Small intestine (tissue), 7 donors: ENCODE measurements around the gene EGFL6. TPM values are rescaled to one million over a fixed set of nuclear protein-coding genes. Genes with fewer than 3 reads are reported as not detected.
"Not testable (repeated sequence)": the region's sequence is repeated elsewhere in the genome, so short reads cannot be mapped to it uniquely, and the experiment has no call there.

ENCODE experiments used
- DNase-seq, 2 donors: peaks; one replicate each; pipeline versions ENCODE4 v3.0.0 to v3.0.0-alpha.2; 2013
- FAIRE-seq: peaks from 2 replicates; lab custom pipeline; 2012; peaks lifted over from hg19 to GRCh38; lab: Jason Lieb, UNC
- H3K27ac ChIP-seq, 3 donors: one replicate each; pipeline ENCODE4 v1.5.1; 2013; ENCODE audit warnings: low read length in 2 of 3, mild to moderate bottlenecking in 2 of 3, control low read depth in 1 of 3, inconsistent platforms in 1 of 3, low read depth in 1 of 3, moderate library complexity in 1 of 3
- H3K27me3 ChIP-seq, 3 donors: one replicate each; pipeline ENCODE4 v1.6.1; 2013; ENCODE audit warnings: low read length in 3 of 3, inconsistent platforms in 1 of 3; ENCODE audit not compliant: control insufficient read depth in 3 of 3, insufficient read depth in 3 of 3
- H3K36me3 ChIP-seq, 3 donors: one replicate each; pipeline ENCODE4 v1.6.1; 2013; ENCODE audit warnings: low read length in 3 of 3, inconsistent platforms in 1 of 3, low read depth in 1 of 3, mild to moderate bottlenecking in 1 of 3, moderate library complexity in 1 of 3; ENCODE audit not compliant: control insufficient read depth in 3 of 3, insufficient read depth in 2 of 3
- H3K4me1 ChIP-seq, 3 donors: one replicate each; pipeline ENCODE4 v1.6.1; 2013; ENCODE audit warnings: low read length in 2 of 3, inconsistent platforms in 1 of 3, low read depth in 1 of 3, mild to moderate bottlenecking in 1 of 3, moderate library complexity in 1 of 3; ENCODE audit not compliant: control insufficient read depth in 3 of 3, insufficient read depth in 2 of 3
- H3K4me3 ChIP-seq, 3 donors: one replicate each; pipeline ENCODE4 v1.5.1; 2013; ENCODE audit warnings: low read length in 3 of 3, control low read depth in 1 of 3, inconsistent platforms in 1 of 3, low read depth in 1 of 3, mild to moderate bottlenecking in 1 of 3, moderate library complexity in 1 of 3
- H3K9me3 ChIP-seq, 2 donors: one replicate each; pipeline ENCODE4 v1.6.1; 2013; ENCODE audit warnings: low read depth in 1 of 2, low read length in 1 of 2; ENCODE audit not compliant: control insufficient read depth in 2 of 2, insufficient read depth in 1 of 2
- WGBS, 3 donors: extraction: QIAGEN DNeasy Blood & Tissue Kit; methylation state at CpG; one replicate each; pipeline ENCODE4 v1.1.7; 2013; 5-methylcytosine and 5-hydroxymethylcytosine counted together
- polyA plus RNA-seq, 4 donors: library from polyadenylated mRNA; stranded (reverse) in 3 of 4; unstranded in 1 of 4; fragments of 200-250 nt in 3 of 4; fragments of 120-200 nt in 1 of 4; gene quantifications; one replicate each; pipeline versions ENCODE4 v1.2.1 to v1.2.3, GENCODE V29; 2013
- donor health status: healthy with polysubstance abuse.
- donor health status: control.
- donor health status: control.
- donor health status: Bipolar disorder and iron deficiency.
- donor health status: healthy.

EGFL6 gene
- polyA plus RNA-seq, 4 donors = 0.69 to 0.72 TPM; not detected in 2

DNA sequence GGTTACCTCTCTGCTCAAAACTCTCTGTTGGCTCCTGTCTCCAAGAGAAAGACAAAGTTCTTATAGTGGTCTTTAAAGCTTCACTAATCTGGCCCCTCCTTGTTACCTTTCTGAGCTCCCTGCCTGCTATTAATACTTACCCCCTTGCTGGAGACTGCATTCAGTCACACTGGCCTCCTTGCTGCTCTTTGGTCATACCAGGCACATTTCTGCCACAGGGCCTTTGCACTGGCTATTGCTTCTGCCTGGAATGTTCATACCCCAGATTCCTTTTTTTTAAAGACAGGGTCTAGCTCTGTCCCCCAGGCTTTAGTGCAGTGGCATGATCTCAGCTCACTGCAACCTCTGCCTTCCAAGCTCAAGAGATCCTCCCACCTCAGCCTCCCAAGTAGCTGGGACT is 103.6 kb downstream of the EGFL6 start:
- DNase-seq = no peak
- H3K9me3 ChIP-seq = no peaks in the 10 kb centered on the region
- no peak overlapping the region for H3K27ac ChIP-seq
- H3K4me1 ChIP-seq = no peaks in the 10 kb centered on the region
- H3K4me3 ChIP-seq = no peak overlapping the region
- no peaks in the 10 kb centered on the region for H3K27me3 ChIP-seq
- no peaks in the 10 kb centered on the region for H3K36me3 ChIP-seq
- FAIRE-seq = no peak

GRCh38 chrX:13676885-13677284 is 107.5 kb downstream of the EGFL6 start:
- no peaks in the 10 kb centered on the region for H3K9me3 ChIP-seq
- H3K27me3 ChIP-seq = no peaks in the 10 kb centered on the region
- H3K36me3 ChIP-seq = no peaks in the 10 kb centered on the region
- FAIRE-seq (no peak), DNase-seq (no peak)
- H3K27ac ChIP-seq = no peak overlapping the region
- H3K4me3 ChIP-seq = no peak overlapping the region
- no peaks in the 10 kb centered on the region for H3K4me1 ChIP-seq

GRCh38 chrX:13679700-13680099 is 110.3 kb downstream of the EGFL6 start:
- not testable (repeated sequence) for H3K27me3 ChIP-seq, H3K9me3 ChIP-seq, H3K4me3 ChIP-seq, H3K4me1 ChIP-seq, H3K36me3 ChIP-seq, H3K27ac ChIP-seq, FAIRE-seq, DNase-seq
- 94 to 96% (median 95%) methylated on average over 4 of the region's 4 CpGs for WGBS, 3 donors

DNA sequence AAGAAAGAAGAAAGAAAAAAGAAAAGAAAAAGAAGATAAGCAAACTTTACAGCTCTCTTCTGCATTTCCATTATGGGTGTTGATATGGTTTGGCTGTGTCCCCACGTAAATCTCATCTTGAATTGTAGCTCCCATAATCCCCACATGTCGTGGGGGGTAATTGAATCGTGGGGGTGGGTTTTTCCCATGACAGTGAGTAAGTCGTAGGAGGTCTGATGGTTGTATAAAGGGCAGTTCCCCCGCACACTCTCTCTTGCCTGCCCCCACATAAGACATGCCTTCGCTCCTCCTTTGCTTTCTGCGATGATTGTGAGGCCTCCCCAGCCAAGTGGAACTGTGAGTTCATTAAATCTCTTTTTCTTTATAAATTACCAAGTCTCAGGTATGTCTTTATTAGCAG is 112.2 kb downstream of the EGFL6 start:
- Histone ChIP-seq H3K4me3 (no peak overlapping the region), H3K36me3 (no peaks in the 10 kb centered on the region), H3K27me3 (no peaks in the 10 kb centered on the region), H3K27ac (no peak overlapping the region), H3K9me3 (no peaks in the 10 kb centered on the region), H3K4me1 (no peaks in the 10 kb centered on the region)
- WGBS, 3 donors = 77 to 90% (median 79%) methylated on average over 7 of the region's 7 CpGs
- FAIRE-seq = no peak
- no peak for DNase-seq

Other genes starting within 250 kb of the EGFL6 start
- not detected for gene ATXN3L, start 249.5 kb upstream of the EGFL6 start, polyA plus RNA-seq
- 1 to 10 TPM; 1.4 to 3.2 (median 1.9) TPM for gene TCEANC, start 83.5 kb downstream of the EGFL6 start, polyA plus RNA-seq
- 10 to 100 TPM; 16.5 to 32.4 (median 25.1) TPM for gene RAB9A, start 119.5 kb downstream of the EGFL6 start, polyA plus RNA-seq
- gene TRAPPC2, start 165.0 kb downstream of the EGFL6 start, polyA plus RNA-seq = 10 to 100 TPM in 1 of 4 donors, 1 to 10 TPM in 3; 6.4 to 14.5 (median 7.7) TPM
- gene OFD1, start 165.1 kb downstream of the EGFL6 start, polyA plus RNA-seq = 10 to 100 TPM; 18.3 to 71.3 (median 53.6) TPM
- 1 to 10 TPM in 3 of 4 donors, under 1 TPM in 1; 0.54 to 4.9 (median 2.9) TPM for gene GPM6B, start 247.5 kb downstream of the EGFL6 start, polyA plus RNA-seq